HG03280 (cell line): ENCODE results near the gene SDR39U1.
A peak's percentile ranks its signal among the peaks of the same experiment; 100 is the strongest.

Experiments used
- ATAC-seq: cut with Tn5 transposase; IDR thresholded peaks from one replicate; pipeline ENCODE4 v1.9.1; 2021; ENCODE audit warnings: mild to moderate bottlenecking, moderate library complexity; ENCODE audit not compliant: unreplicated experiment

Gene SDR39U1

GRCh38 chr14:24443053-24443665 is 583 bp upstream of the SDR39U1 start:
- no peak for ATAC-seq

- ATAC-seq, result no peak
Measured at GRCh38 chr14:24441904-24442239, 704 bp downstream of the SDR39U1 start.

GRCh38 chr14:24441485-24441884 is 1.1 kb downstream of the SDR39U1 start:
- no peak for ATAC-seq

- ATAC-seq, result no peak
Measured at GRCh38 chr14:24440606-24441399, 1.8 kb downstream of the SDR39U1 start.

GRCh38 chr14:24439830-24440605 is 2.6 kb downstream of the SDR39U1 start:
- ATAC-seq, result no peak

- no peak for ATAC-seq
Measured at GRCh38 chr14:24439257-24439656, 3.3 kb downstream of the SDR39U1 start.

- ATAC-seq, result no peak
Measured at GRCh38 chr14:24438223-24439097, 4.1 kb downstream of the SDR39U1 start.

GRCh38 chr14:24437736-24438067 is 4.9 kb downstream of the SDR39U1 start:
- ATAC-seq, result no peak

GRCh38 chr14:24437020-24437735 is 5.4 kb downstream of the SDR39U1 start:
- no peak for ATAC-seq

- no peak for ATAC-seq
Measured at GRCh38 chr14:24436355-24437019, 6.1 kb downstream of the SDR39U1 start.

- ATAC-seq, result no peak
Measured at GRCh38 chr14:24435998-24436354, 6.6 kb downstream of the SDR39U1 start.

- ATAC-seq, result no peak
Measured at GRCh38 chr14:24435192-24435810, 7.3 kb downstream of the SDR39U1 start.

- ATAC-seq, result no peak
Measured at GRCh38 chr14:24434676-24435075, 7.9 kb downstream of the SDR39U1 start.

GRCh38 chr14:24434036-24434435 is 8.5 kb downstream of the SDR39U1 start:
- no peak for ATAC-seq

- no peak for ATAC-seq
Measured at GRCh38 chr14:24432259-24433131, 10.1 kb downstream of the SDR39U1 start.

GRCh38 chr14:24431569-24432258 is 10.9 kb downstream of the SDR39U1 start:
- peak; percentile 52 for ATAC-seq

- ATAC-seq, result peak; percentile 31
Measured at GRCh38 chr14:24430682-24431568, 11.7 kb downstream of the SDR39U1 start.
